AG04450 (cell line): Measurements from ENCODE around the gene ZEB2. TPM values are rescaled to one million over a fixed set of nuclear protein-coding genes. Genes with fewer than 3 reads are reported as not detected.

Source experiments
- CTCF ChIA-PET: fragments of 300-600, 350-600 bp; formaldehyde crosslinking; extraction: SDS; loops from one replicate; lab custom pipeline; 2022; ENCODE audit warnings: antibody characterized with exemption, inconsistent platforms; lab: Charles Lee
- POLR2A ChIA-PET: fragments of 350-600 bp; formaldehyde crosslinking; extraction: SDS; loops from one replicate; lab custom pipeline; 2021; ENCODE audit warnings: antibody characterized with exemption, inconsistent platforms; lab: Yijun Ruan, JAX
- DNase-seq: peaks from one replicate; pipeline ENCODE4 v3.0.0-alpha.2; 2011; ENCODE audit warnings: low read depth, low spot score
- H3K27ac ChIP-seq: one replicate; pipeline ENCODE4 v1.5.1; 2012; ENCODE audit warnings: low read depth, low read length, control low read depth
- H3K27me3 ChIP-seq: one replicate; pipeline ENCODE4 v1.6.0; 2012; ENCODE audit warnings: low read length; ENCODE audit not compliant: control insufficient read depth, insufficient read depth
- H3K4me3 ChIP-seq: 2 replicates; pipeline ENCODE4 v1.5.1; 2011; ENCODE audit warnings: mild to moderate bottlenecking, low read depth, low read length, control low read depth
- H3K9me3 ChIP-seq: 2 replicates; pipeline ENCODE4 v1.5.1; 2012; ENCODE audit warnings: low read length; ENCODE audit not compliant: control insufficient read depth, insufficient read depth
- CTCF ChIP-seq: IDR thresholded peaks from 2 replicates; pipeline ENCODE4 v1.5.1; 2011; ENCODE audit warnings: low read depth, low read length, control low read depth, inconsistent platforms
- polyA plus RNA-seq: library from polyadenylated mRNA; depleted of rRNA; stranded (reverse); fragments of >200 nt; gene quantifications from 2 replicates; pipeline ENCODE4 v1.2.3, GENCODE V29; 2011

The ZEB2 gene
- polyA plus RNA-seq, 1 experiment = 41.7 TPM

GRCh38 chr2:144495227-144496091 lies 24.5 kb downstream of the ZEB2 start:
- no peak for DNase-seq
- ChIA-PET POLR2A (no interaction called here), CTCF (no interaction called here)
- H3K4me3 ChIP-seq = no peak overlapping the region
- H3K27me3 ChIP-seq = no peaks in the 10 kb centered on the region
- no peak overlapping the region for H3K27ac ChIP-seq
- 0 out of 2 replicates have a peak, but pooled peaks cover 2% of the 10 kb centered on the region for H3K9me3 ChIP-seq
- TF ChIP-seq CTCF = no peak

- Histone ChIP-seq H3K4me3 (no peak overlapping the region), H3K9me3 (0 out of 2 replicates have a peak, but pooled peaks cover 2% of the 10 kb centered on the region), H3K27ac (no peak overlapping the region), H3K27me3 (no peaks in the 10 kb centered on the region)
- ChIA-PET CTCF (interaction anchor here (0.6 kb wide), 1 partner anchor 1456 kb away, joined by 6 read pairs; no protein-coding TSS in a partner anchor), POLR2A (interaction anchor here (0.7 kb wide), 1 partner anchor 393 kb away, joined by 4 read pairs; no protein-coding TSS in a partner anchor)
- no peak for TF ChIP-seq CTCF
- no peak for DNase-seq
These were observed 26.7 kb downstream of the ZEB2 start for GRCh38 chr2:144493027-144493809.

GRCh38 chr2:144490857-144491256 lies 29.1 kb downstream of the ZEB2 start:
- Histone ChIP-seq H3K27me3 (no peaks in the 10 kb centered on the region), H3K27ac (no peak overlapping the region), H3K9me3 (0 out of 2 replicates have a peak, but pooled peaks cover 2% of the 10 kb centered on the region), H3K4me3 (no peak overlapping the region)
- TF ChIP-seq CTCF = no peak
- no peak for DNase-seq
- ChIA-PET CTCF (no interaction called here), POLR2A (no interaction called here)

- Histone ChIP-seq H3K4me3 (no peak overlapping the region), H3K27ac (no peak overlapping the region), H3K27me3 (no peaks in the 10 kb centered on the region), H3K9me3 (0 out of 2 replicates have a peak, but pooled peaks cover 2% of the 10 kb centered on the region)
- TF ChIP-seq CTCF = no peak
- ChIA-PET POLR2A (no interaction called here), CTCF (no interaction called here)
- DNase-seq = no peak
These were observed 29.9 kb downstream of the ZEB2 start for GRCh38 chr2:144490017-144490416.
